HCT116 (cell line): ENCODE results near the gene PADI2. TPM values are rescaled to one million over a fixed set of nuclear protein-coding genes. Genes with fewer than 3 reads are reported as not detected.
A peak's percentile ranks its signal among the peaks of the same experiment; 100 is the strongest.

Source experiments
- ATAC-seq: fragments of 200-7000 bp; cut with Tn5 transposase; 2 replicates; pipeline ENCODE4 v1.9.1; 2020; ENCODE audit warnings: mild to moderate bottlenecking, moderate library complexity
- BruUV-seq: library from RNA; stranded (reverse); fragments of 400-500 nt; replicated peaks from 2 replicates; lab custom pipeline; 2021; lab: Mats Ljungman, UMichigan
- CTCF ChIA-PET: fragments of 300-600 bp; sonication (Branson Sonifier 250); formaldehyde crosslinking; loops from one replicate; lab custom pipeline; 2021; ENCODE audit warnings: antibody characterized with exemption; lab: Charles Lee
- POLR2A ChIA-PET: fragments of 300-600, 350-600 bp; sonication (Branson Sonifier 250); formaldehyde crosslinking; loops from one replicate; lab custom pipeline; 2021; ENCODE audit warnings: antibody characterized with exemption; lab: Charles Lee
- RAD21 ChIA-PET, 2 experiments: fragments of 300-600 bp; sonication (Branson Sonifier 250); formaldehyde crosslinking; loops; one replicate each; lab custom pipeline; 2023; ENCODE audit warnings: low total read pairs in 2 of 2; ENCODE audit not compliant: uncharacterized antibody in 2 of 2, unreplicated experiment in 2 of 2, low non-redundant PET in 1 of 2; lab: Charles Lee
- DNase-seq: peaks from one replicate; pipeline ENCODE4 v3.0.0-alpha.2; 2010; ENCODE audit warnings: low read depth, low spot score
- H2AFZ ChIP-seq: fragments of 200-600 bp; shearing (Covaris generic), sonication (generic); 2 replicates; pipeline ENCODE4 v1.6.1; 2017; ENCODE audit warnings: low read depth, mixed run types, mixed read lengths, antibody characterized with exemption, low read length; ENCODE audit not compliant: poor library complexity, severe bottlenecking
- H3K27ac ChIP-seq: 2 replicates; pipeline ENCODE4 v1.5.1; 2012; ENCODE audit warnings: low read depth, low read length
- H3K27me3 ChIP-seq: fragments of 200-600 bp; sonication (generic); 2 replicates; pipeline ENCODE4 v1.6.1; 2016; ENCODE audit warnings: mixed run types, low read length, mixed read lengths; ENCODE audit not compliant: insufficient read depth
- H3K36me3 ChIP-seq, 2 experiments: fragments of 200-500 bp in 1 of 2; fragments of 200-600 bp in 1 of 2; sonication (Bioruptor generic) in 1 of 2; sonication (generic) in 1 of 2; 2 replicates each; pipeline versions ENCODE4 v1.5.1 to v1.6.1; 2014 to 2016; ENCODE audit warnings: low read length in 2 of 2, inconsistent platforms in 1 of 2, mixed read lengths in 1 of 2, mixed run types in 1 of 2; ENCODE audit not compliant: insufficient read depth in 2 of 2, control insufficient read depth in 1 of 2
- H3K4me1 ChIP-seq, 2 experiments: fragments of 200-600 bp in 1 of 2; sonication (generic) in 1 of 2; 2 replicates each; pipeline versions ENCODE4 v1.5.1 to v1.6.1; 2012 to 2017; ENCODE audit warnings: low read length in 2 of 2, inconsistent platforms in 1 of 2, mild to moderate bottlenecking in 1 of 2, mixed read lengths in 1 of 2, mixed run types in 1 of 2, moderate library complexity in 1 of 2; ENCODE audit not compliant: insufficient read depth in 2 of 2, control insufficient read depth in 1 of 2
- H3K4me2 ChIP-seq: fragments of 200-600 bp; sonication (generic); 2 replicates; pipeline ENCODE4 v1.6.1; 2017; ENCODE audit warnings: mixed run types, low read length, mixed read lengths
- H3K4me3 ChIP-seq, 2 experiments: fragments of 200-600 bp in 1 of 2; sonication (generic) in 1 of 2; replicated peaks in 1 of 2; 2 replicates each; pipeline ENCODE4 v1.5.1; 2011 to 2016; ENCODE audit warnings: low read length in 2 of 2, control low read depth in 1 of 2, low read depth in 1 of 2, mild to moderate bottlenecking in 1 of 2, mixed read lengths in 1 of 2, mixed run types in 1 of 2
- H3K79me2 ChIP-seq: fragments of 200-600 bp; sonication (generic); 2 replicates; pipeline ENCODE4 v1.6.1; 2017; ENCODE audit warnings: mild to moderate bottlenecking, mixed run types, low read length, moderate library complexity, mixed read lengths; ENCODE audit not compliant: insufficient read depth
- H3K9ac ChIP-seq: fragments of 200-600 bp; sonication (generic); 2 replicates; pipeline ENCODE4 v1.6.1; 2016; ENCODE audit warnings: low read length, mixed read lengths
- H3K9me2 ChIP-seq: fragments of 200-600 bp; sonication (generic), shearing (Covaris generic); 2 replicates; pipeline ENCODE4 v1.6.1; 2017; ENCODE audit warnings: mixed run types, mild to moderate bottlenecking, moderate library complexity; ENCODE audit not compliant: insufficient read depth
- H3K9me3 ChIP-seq, 2 experiments: fragments of 200-500 bp in 1 of 2; fragments of 200-600 bp in 1 of 2; sonication (Bioruptor generic) in 1 of 2; sonication (generic) in 1 of 2; 2 replicates each; pipeline ENCODE4 v1.6.1; 2014 to 2017; ENCODE audit warnings: low read length in 2 of 2, mixed read lengths in 2 of 2, inconsistent platforms in 1 of 2, low read depth in 1 of 2, mild to moderate bottlenecking in 1 of 2, mixed run types in 1 of 2, moderate library complexity in 1 of 2; ENCODE audit not compliant: control insufficient read depth in 1 of 2, insufficient read depth in 1 of 2
- H4K20me1 ChIP-seq: fragments of 200-600 bp; sonication (generic), shearing (Covaris generic); 2 replicates; pipeline ENCODE4 v1.6.1; 2017; ENCODE audit warnings: mixed run types, mild to moderate bottlenecking, moderate library complexity; ENCODE audit not compliant: insufficient read depth
- CEBPB ChIP-seq: IDR thresholded peaks from 2 replicates; pipeline ENCODE4 v1.6.1; 2012; ENCODE audit warnings: low read depth
- CTCF ChIP-seq, 3 experiments: fragments of 200-600 bp in 1 of 3; sonication (generic) in 1 of 3; IDR thresholded peaks in 2 of 3; conservative IDR thresholded peaks in 1 of 3; 2 replicates each; pipeline ENCODE4 v1.5.1; 2012 to 2017; ENCODE audit warnings: low read depth in 2 of 3, low read length in 2 of 3, antibody characterized with exemption in 1 of 3, borderline replicate concordance in 1 of 3, control low read depth in 1 of 3, mild to moderate bottlenecking in 1 of 3, mixed read lengths in 1 of 3, mixed run types in 1 of 3, moderate library complexity in 1 of 3; ENCODE audit not compliant: insufficient read depth in 1 of 3
- EZH2 ChIP-seq: fragments of 200-600 bp; sonication (generic); IDR thresholded peaks from 2 replicates; pipeline ENCODE4 v1.6.1; 2017; ENCODE audit warnings: antibody characterized with exemption, mixed run types
- FOSL1 ChIP-seq: IDR thresholded peaks from 2 replicates; pipeline ENCODE4 v1.6.1; 2012; ENCODE audit warnings: low read depth
- JUND ChIP-seq: IDR thresholded peaks from 2 replicates; pipeline ENCODE4 v1.6.1; 2012
- POLR2AphosphoS5 ChIP-seq: IDR thresholded peaks from 2 replicates; pipeline ENCODE4 v1.6.1; 2011; ENCODE audit warnings: mild to moderate bottlenecking, low read depth, low read length, moderate library complexity
- SRF ChIP-seq: IDR thresholded peaks from 2 replicates; pipeline ENCODE4 v1.6.1; 2012; ENCODE audit warnings: low read depth
- ZBTB33 ChIP-seq: IDR thresholded peaks from 2 replicates; pipeline ENCODE4 v1.6.1; 2011; ENCODE audit warnings: mild to moderate bottlenecking, low read length, moderate library complexity; ENCODE audit not compliant: insufficient replicate concordance; ENCODE audit errors: extremely low read depth
- ZFX ChIP-seq: fragments of 450-650 bp; IDR thresholded peaks from 2 replicates; pipeline ENCODE4 v1.6.1; 2017
- ZNF274 ChIP-seq: fragments of 200-500 bp; sonication (Bioruptor generic); IDR thresholded peaks from 2 replicates; pipeline ENCODE4 v1.6.1; 2014; ENCODE audit warnings: mild to moderate bottlenecking, low read depth, low read length, inconsistent platforms
- intact Hi-C: fragments of 100-400 bp; cut with micrococcal nuclease; formaldehyde crosslinking; loops from 2 replicates; pipeline ENCODE4 v1.10.0; 2022
- total RNA-seq: library from RNA; stranded (reverse); gene quantifications from one replicate; pipeline ENCODE4 v1.2.1, GENCODE V29; 2021; ENCODE audit not compliant: unreplicated experiment

The PADI2 gene
- total RNA-seq, 1 experiment from 2014 or later = 2.7 TPM

- TF ChIP-seq CEBPB (no peak), ZFX (no peak), JUND (no peak), POLR2AphosphoS5 (peak; percentile 82), ZBTB33 (no peak)
These were observed 65.4 kb downstream of the PADI2 start, which contains the start of gene SDHB (continued) for GRCh38 chr1:17053685-17054410.

- Histone ChIP-seq H3K4me3 (peak overlapping the region; percentile 96 to 100), H3K79me2 (peaks cover 54% of the 10 kb centered on the region), H3K36me3 (peaks cover 5 to 7% of the 10 kb centered on the region in 2 experiments; a peak in 2 of 4 replicates), H2AFZ (no peak overlapping the region), H3K4me1 (peaks cover 3 to 14% of the 10 kb centered on the region in 2 experiments; a peak in 3 of 4 replicates), H3K4me2 (peak overlapping the region; percentile 91), H4K20me1 (no peaks in the 10 kb centered on the region), H3K9me2 (no peaks in the 10 kb centered on the region)
- BruUV-seq = no TSS peak
- RAD21 ChIA-PET = no interaction called here
- intact Hi-C loops = loop anchor here (10.0 kb wide), 1 partner anchor 432 kb away; no protein-coding TSS in a partner anchor
- ATAC-seq = no peak
- POLR2A ChIA-PET = no interaction called here
- CTCF ChIA-PET = no interaction called here
- TF ChIP-seq CTCF (IDR thresholded peaks at IDR 0.05 in 2 of 3, conservative IDR thresholded peaks at IDR 0.05 in 1 of 3; ENCODE audit: borderline replicate concordance in 1 of 3, insufficient read depth in 1 of 3, low read depth in 2 of 3, low read length in 2 of 3) = no peak
- no peak for TF ChIP-seq SRF
- TF ChIP-seq EZH2 = no peak
- TF ChIP-seq FOSL1 = no peak
- TF ChIP-seq ZNF274 = no peak
- TF ChIP-seq, all 23 proteins: peak for 0
- H3K27ac ChIP-seq = peak overlapping the region; percentile 58
- peak overlapping the region; percentile 83 for H3K9ac ChIP-seq
- H3K9me3 ChIP-seq = no peaks in the 10 kb centered on the region
- H3K27me3 ChIP-seq = no peaks in the 10 kb centered on the region
- no peak for DNase-seq
These were observed 66.1 kb downstream of the PADI2 start for GRCh38 chr1:17053086-17053684.
